WTC11 (cell line): ENCODE measurements around the gene ARID4B. TPM values are rescaled to one million over a fixed set of nuclear protein-coding genes. Genes with fewer than 3 reads are reported as not detected.

Experiments used
- ATAC-seq: fragments of 200-7000 bp; cut with Tn5 transposase; 2 replicates; pipeline ENCODE4 v1.10.0; 2021; ENCODE audit warnings: mild to moderate bottlenecking, moderate library complexity
- CTCF ChIA-PET: fragments of 300-600 bp; sonication (Branson Sonifier 250); formaldehyde crosslinking; loops from one replicate; lab custom pipeline; 2021; ENCODE audit warnings: antibody characterized with exemption; lab: Charles Lee
- POLR2A ChIA-PET: fragments of 350-600 bp; sonication (Branson Sonifier 250); formaldehyde crosslinking; loops from one replicate; lab custom pipeline; 2021; ENCODE audit warnings: antibody characterized with exemption; lab: Charles Lee
- DNase-seq: peaks from one replicate; pipeline ENCODE4 v3.0.0; 2021; ENCODE audit warnings: low spot score
- H3K27ac Mint-ChIP-seq: 2 replicates; pipeline ENCODE4 v1.8.0; 2021; ENCODE audit warnings: mixed read lengths
- H3K27me3 Mint-ChIP-seq: 2 replicates; pipeline ENCODE4 v1.8.0; 2021; ENCODE audit warnings: low read depth, mild to moderate bottlenecking, moderate library complexity, mixed read lengths
- H3K36me3 Mint-ChIP-seq: 2 replicates; pipeline ENCODE4 v1.8.0; 2021; ENCODE audit warnings: mixed read lengths
- H3K4me1 Mint-ChIP-seq: 2 replicates; pipeline ENCODE4 v1.8.0; 2022; ENCODE audit warnings: mixed read lengths
- H3K4me3 Mint-ChIP-seq: 2 replicates; pipeline ENCODE4 v1.8.0; 2021; ENCODE audit warnings: mild to moderate bottlenecking, moderate library complexity, mixed read lengths
- H3K9me3 Mint-ChIP-seq: 2 replicates; pipeline ENCODE4 v1.8.0; 2021; ENCODE audit warnings: mixed read lengths
- AFF4 ChIP-seq: sonication (generic); formaldehyde crosslinking; IDR thresholded peaks from 2 replicates; pipeline ENCODE4 v1.8.1; 2023; ENCODE audit warnings: mild to moderate bottlenecking, missing genetic modification reagents, borderline replicate concordance
- E2F4 ChIP-seq: sonication (generic); formaldehyde crosslinking; IDR thresholded peaks from 2 replicates; pipeline ENCODE4 v1.8.1; 2022; ENCODE audit warnings: low read depth, mild to moderate bottlenecking, moderate library complexity, missing genetic modification reagents, borderline replicate concordance
- ESRRA ChIP-seq: sonication (generic); formaldehyde crosslinking; IDR thresholded peaks from 2 replicates; pipeline ENCODE4 v1.8.1; 2022; ENCODE audit warnings: mild to moderate bottlenecking, missing genetic modification reagents, borderline replicate concordance
- ETV6 ChIP-seq: sonication (generic); formaldehyde crosslinking; IDR thresholded peaks from 2 replicates; pipeline ENCODE4 v1.8.1; 2022; ENCODE audit warnings: mild to moderate bottlenecking, missing genetic modification reagents
- FOXK1 ChIP-seq: sonication (generic); formaldehyde crosslinking; IDR thresholded peaks from 2 replicates; pipeline ENCODE4 v1.8.0; 2022; ENCODE audit warnings: mild to moderate bottlenecking, moderate library complexity, missing genetic modification reagents
- GRHL2 ChIP-seq: fragments of 250-450 bp; sonication (Bioruptor Pico); IDR thresholded peaks from 2 replicates; pipeline ENCODE4 v1.8.0; 2022; ENCODE audit warnings: mild to moderate bottlenecking, moderate library complexity; ENCODE audit not compliant: insufficient replicate concordance, severe bottlenecking
- GTF2I ChIP-seq: fragments of 250-450 bp; sonication (Bioruptor Pico); conservative IDR thresholded peaks from 2 replicates; pipeline ENCODE4 v1.4.0; 2021; ENCODE audit warnings: mild to moderate bottlenecking
- IRF2 ChIP-seq: sonication (generic); formaldehyde crosslinking; IDR thresholded peaks from 2 replicates; pipeline ENCODE4 v1.8.0; 2022; ENCODE audit warnings: low read depth, missing genetic modification reagents, borderline replicate concordance
- MXD4 ChIP-seq: fragments of 250-450 bp; sonication (Bioruptor Pico); IDR thresholded peaks from 2 replicates; pipeline ENCODE4 v1.8.0; 2021; ENCODE audit warnings: mild to moderate bottlenecking, moderate library complexity, borderline replicate concordance
- NR1H2 ChIP-seq: sonication (generic); formaldehyde crosslinking; IDR thresholded peaks from 2 replicates; pipeline ENCODE4 v1.9.0; 2021; ENCODE audit warnings: mild to moderate bottlenecking, moderate library complexity, missing genetic modification reagents
- PRRX2 ChIP-seq: fragments of 250-450 bp; sonication (Bioruptor Pico); IDR thresholded peaks from 2 replicates; pipeline ENCODE4 v1.8.0; 2021; ENCODE audit warnings: mild to moderate bottlenecking
- STAT6 ChIP-seq: sonication (generic); formaldehyde crosslinking; conservative IDR thresholded peaks from 2 replicates; pipeline ENCODE4 v1.8.1; 2023; ENCODE audit warnings: mild to moderate bottlenecking, low read depth, missing genetic modification reagents, moderate library complexity
- TEAD1 ChIP-seq: sonication (generic); formaldehyde crosslinking; IDR thresholded peaks from 2 replicates; pipeline ENCODE4 v1.8.0; 2022; ENCODE audit warnings: mild to moderate bottlenecking, missing genetic modification reagents
- TEAD4 ChIP-seq: sonication (generic); formaldehyde crosslinking; IDR thresholded peaks from 2 replicates; pipeline ENCODE4 v1.8.0; 2022; ENCODE audit warnings: mild to moderate bottlenecking, missing genetic modification reagents
- ZMAT4 ChIP-seq: fragments of 250-450 bp; sonication (Bioruptor Pico); IDR thresholded peaks from 2 replicates; pipeline ENCODE4 v1.9.0; 2021; ENCODE audit warnings: mild to moderate bottlenecking
- ZNF219 ChIP-seq: sonication (generic); formaldehyde crosslinking; IDR thresholded peaks from 2 replicates; pipeline ENCODE4 v1.8.0; 2023; ENCODE audit warnings: missing genetic modification reagents, mild to moderate bottlenecking, borderline replicate concordance
- ZNF396 ChIP-seq: fragments of 250-450 bp; sonication (Bioruptor Pico); IDR thresholded peaks from 2 replicates; pipeline ENCODE4 v1.8.0; 2021; ENCODE audit warnings: mild to moderate bottlenecking, moderate library complexity, borderline replicate concordance
- ZNF512 ChIP-seq: sonication (generic); formaldehyde crosslinking; IDR thresholded peaks from 2 replicates; pipeline ENCODE4 v1.8.1; 2022; ENCODE audit warnings: missing genetic modification reagents, borderline replicate concordance
- total RNA-seq: library from RNA; stranded (reverse); gene quantifications from 3 replicates; pipeline ENCODE4 v1.2.3, GENCODE V29; 2021
- TF ChIP-seq, protein P1 (sequence below): fragments of 250-450 bp; sonication (Bioruptor Pico); IDR thresholded peaks from 2 replicates; pipeline ENCODE4 v1.9.0; 2021; ENCODE audit warnings: moderate library complexity, mild to moderate bottlenecking, inconsistent platforms, borderline replicate concordance
- TF ChIP-seq, protein P2 (sequence below): sonication (generic); formaldehyde crosslinking; IDR thresholded peaks from 2 replicates; pipeline ENCODE4 v1.8.1; 2022; ENCODE audit warnings: mild to moderate bottlenecking, missing genetic modification reagents, moderate library complexity, borderline replicate concordance
- TF ChIP-seq, protein P3 (sequence below): sonication (generic); formaldehyde crosslinking; IDR thresholded peaks from 2 replicates; pipeline ENCODE4 v1.8.1; 2023; ENCODE audit warnings: mild to moderate bottlenecking, missing genetic modification reagents
- TF ChIP-seq, protein P4 (sequence below): sonication (generic); formaldehyde crosslinking; conservative IDR thresholded peaks from 2 replicates; pipeline ENCODE4 v1.8.1; 2022; ENCODE audit warnings: mild to moderate bottlenecking, missing genetic modification reagents

Gene ARID4B
- total RNA-seq, 1 experiment from 2014 or later: 35.7 TPM

GRCh38 chr1:235325139-235325538 is 2.8 kb downstream of the ARID4B start:
- CTCF ChIA-PET: no interaction called here
- H3K36me3 Mint-ChIP-seq: peaks cover 29% of the 10 kb centered on the region
- peak overlapping the region; percentile 70; the same call in 1 of the 2 replicates for H3K27ac Mint-ChIP-seq
- no peak for ATAC-seq
- no peaks in the 10 kb centered on the region for H3K27me3 Mint-ChIP-seq
- no peak for TF ChIP-seq AFF4 (CRISPR knock-in tag)
- TF ChIP-seq, protein P1, sequence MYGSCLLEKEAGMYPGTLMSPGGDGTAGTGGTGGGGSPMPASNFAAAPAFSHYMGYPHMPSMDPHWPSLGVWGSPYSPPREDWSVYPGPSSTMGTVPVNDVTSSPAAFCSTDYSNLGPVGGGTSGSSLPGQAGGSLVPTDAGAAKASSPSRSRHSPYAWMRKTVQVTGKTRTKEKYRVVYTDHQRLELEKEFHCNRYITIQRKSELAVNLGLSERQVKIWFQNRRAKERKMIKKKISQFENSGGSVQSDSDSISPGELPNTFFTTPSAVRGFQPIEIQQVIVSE: no peak
- TF ChIP-seq, protein P2, sequence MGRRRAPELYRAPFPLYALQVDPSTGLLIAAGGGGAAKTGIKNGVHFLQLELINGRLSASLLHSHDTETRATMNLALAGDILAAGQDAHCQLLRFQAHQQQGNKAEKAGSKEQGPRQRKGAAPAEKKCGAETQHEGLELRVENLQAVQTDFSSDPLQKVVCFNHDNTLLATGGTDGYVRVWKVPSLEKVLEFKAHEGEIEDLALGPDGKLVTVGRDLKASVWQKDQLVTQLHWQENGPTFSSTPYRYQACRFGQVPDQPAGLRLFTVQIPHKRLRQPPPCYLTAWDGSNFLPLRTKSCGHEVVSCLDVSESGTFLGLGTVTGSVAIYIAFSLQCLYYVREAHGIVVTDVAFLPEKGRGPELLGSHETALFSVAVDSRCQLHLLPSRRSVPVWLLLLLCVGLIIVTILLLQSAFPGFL (CRISPR knock-in tag): no peak
- no peak for TF ChIP-seq GRHL2 (CRISPR knock-in tag)
- TF ChIP-seq ETV6: no peak
- peak overlapping the region; percentile 98 for H3K4me3 Mint-ChIP-seq
- H3K9me3 Mint-ChIP-seq: no peaks in the 10 kb centered on the region
- POLR2A ChIA-PET: interaction anchor here (0.6 kb wide), 1 partner anchor 18 kb away, joined by 10 read pairs; no protein-coding TSS in a partner anchor
- no peak for DNase-seq
- peaks cover 35% of the 10 kb centered on the region for H3K4me1 Mint-ChIP-seq

DNA sequence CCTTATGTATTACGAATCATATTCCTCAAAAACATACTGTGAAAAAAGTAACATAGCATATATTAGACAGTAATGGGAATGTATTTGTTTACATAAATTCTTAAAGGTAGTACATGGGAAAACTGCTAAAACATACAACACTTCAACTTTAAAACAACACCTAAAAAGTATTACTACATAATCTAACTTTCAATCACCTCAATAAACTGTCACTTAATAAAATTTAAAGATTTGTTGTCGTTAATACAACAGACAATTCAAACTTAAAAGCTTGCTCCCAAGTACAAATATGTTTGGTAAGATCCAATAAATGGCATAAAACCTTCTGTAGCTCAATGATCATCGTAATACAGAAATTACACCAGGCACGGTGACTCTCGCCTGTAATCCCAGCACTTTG is 3.7 kb downstream of the ARID4B start:
- TF ChIP-seq GTF2I (CRISPR knock-in tag) (no peak), TEAD4 (CRISPR knock-in tag) (no peak), ESRRA (CRISPR knock-in tag) (no peak), TEAD1 (CRISPR knock-in tag) (no peak), MXD4 (no peak), ZNF219 (no peak), IRF2 (CRISPR knock-in tag) (no peak), STAT6 (CRISPR knock-in tag) (no peak), ZMAT4 (CRISPR knock-in tag) (no peak), PRRX2 (no peak), NR1H2 (CRISPR knock-in tag) (no peak), FOXK1 (CRISPR knock-in tag) (no peak), ZNF512 (CRISPR knock-in tag) (no peak), E2F4 (CRISPR knock-in tag) (no peak), ZNF396 (CRISPR knock-in tag) (no peak)
- TF ChIP-seq, protein P3, sequence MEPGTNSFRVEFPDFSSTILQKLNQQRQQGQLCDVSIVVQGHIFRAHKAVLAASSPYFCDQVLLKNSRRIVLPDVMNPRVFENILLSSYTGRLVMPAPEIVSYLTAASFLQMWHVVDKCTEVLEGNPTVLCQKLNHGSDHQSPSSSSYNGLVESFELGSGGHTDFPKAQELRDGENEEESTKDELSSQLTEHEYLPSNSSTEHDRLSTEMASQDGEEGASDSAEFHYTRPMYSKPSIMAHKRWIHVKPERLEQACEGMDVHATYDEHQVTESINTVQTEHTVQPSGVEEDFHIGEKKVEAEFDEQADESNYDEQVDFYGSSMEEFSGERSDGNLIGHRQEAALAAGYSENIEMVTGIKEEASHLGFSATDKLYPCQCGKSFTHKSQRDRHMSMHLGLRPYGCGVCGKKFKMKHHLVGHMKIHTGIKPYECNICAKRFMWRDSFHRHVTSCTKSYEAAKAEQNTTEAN (CRISPR knock-in tag): no peak
- TF ChIP-seq, protein P4, sequence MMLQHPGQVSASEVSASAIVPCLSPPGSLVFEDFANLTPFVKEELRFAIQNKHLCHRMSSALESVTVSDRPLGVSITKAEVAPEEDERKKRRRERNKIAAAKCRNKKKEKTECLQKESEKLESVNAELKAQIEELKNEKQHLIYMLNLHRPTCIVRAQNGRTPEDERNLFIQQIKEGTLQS: no peak
- TF ChIP-seq, all 79 proteins: peak for 0
- ATAC-seq: no peak
- peaks cover 29% of the 10 kb centered on the region for H3K36me3 Mint-ChIP-seq
- H3K4me1 Mint-ChIP-seq: peaks cover 35% of the 10 kb centered on the region
- DNase-seq: no peak
- CTCF ChIA-PET: no interaction called here
- H3K4me3 Mint-ChIP-seq: peak overlapping the region; percentile 53
- H3K27ac Mint-ChIP-seq: peak overlapping the region; percentile 73
- POLR2A ChIA-PET: no interaction called here
- no peaks in the 10 kb centered on the region for H3K27me3 Mint-ChIP-seq
- no peaks in the 10 kb centered on the region for H3K9me3 Mint-ChIP-seq
